HG03064 (cell line): Measurements from ENCODE around the gene BMP8B.
"Not testable (repeated sequence)": the region's sequence is repeated elsewhere in the genome, so short reads cannot be mapped to it uniquely, and the experiment has no call there.

Experiments used
- ATAC-seq: cut with Tn5 transposase; IDR thresholded peaks from one replicate; pipeline ENCODE4 v1.9.1; 2021; ENCODE audit warnings: low read depth; ENCODE audit not compliant: unreplicated experiment

The BMP8B gene

GRCh38 chr1:39816415-39817090, 27.9 kb upstream of the BMP8B start:
- peak; percentile 51 for ATAC-seq

DNA sequence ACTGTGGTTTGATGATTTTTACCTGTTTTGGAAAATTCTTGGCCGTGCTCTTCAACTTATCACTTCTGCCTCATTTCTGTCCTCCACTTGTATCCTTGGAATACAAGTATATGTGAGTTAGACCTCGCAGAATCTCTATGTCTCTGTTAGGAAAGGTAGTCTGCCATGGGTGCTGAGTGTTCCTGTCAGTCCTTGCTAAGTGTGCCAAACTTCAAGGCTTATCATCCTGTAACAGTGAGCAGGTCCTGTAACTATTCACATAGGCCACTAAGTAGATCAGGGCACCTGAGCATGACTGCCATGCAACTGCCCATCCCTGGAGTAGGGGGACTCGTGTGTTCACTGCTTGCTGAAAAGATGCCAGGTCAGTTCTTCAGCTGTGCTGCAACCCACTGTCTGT, 24.2 kb upstream of the BMP8B start:
- no peak for ATAC-seq

DNA sequence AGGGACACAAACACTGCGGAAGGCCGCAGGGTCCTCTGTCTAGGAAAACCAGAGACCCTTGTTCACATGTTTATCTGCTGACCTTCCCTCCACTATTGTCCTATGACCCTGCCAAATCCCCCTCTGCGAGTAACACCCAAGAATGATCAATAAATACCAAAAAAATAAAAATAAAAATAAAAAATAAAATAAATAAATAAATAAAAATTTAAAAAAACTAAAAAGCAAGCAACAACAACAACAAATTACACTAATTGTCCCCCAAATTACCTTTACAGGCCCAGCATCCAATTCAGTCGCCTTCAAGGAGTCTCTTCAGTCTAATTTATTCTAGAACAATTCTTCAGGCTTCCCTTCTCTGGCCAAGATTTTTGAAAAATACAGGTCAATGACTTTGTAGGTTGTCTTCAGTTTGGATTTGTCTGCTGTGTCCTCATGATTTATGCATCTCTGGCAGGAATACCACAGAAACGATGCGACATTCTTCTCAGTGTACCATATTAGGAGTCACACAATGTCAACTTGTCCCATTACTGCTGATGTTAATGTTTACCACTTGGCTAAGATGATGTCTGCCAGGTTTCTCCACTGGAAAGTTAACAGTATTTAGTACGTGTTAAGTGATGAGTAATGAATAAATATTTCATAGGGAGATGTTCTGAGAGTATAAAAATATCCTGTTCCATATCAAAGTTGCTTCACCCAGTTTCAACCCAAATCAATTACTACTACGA, 20.3 kb upstream of the BMP8B start:
- no peak for ATAC-seq

GRCh38 chr1:39805385-39805784, 16.7 kb upstream of the BMP8B start:
- ATAC-seq, result no peak

GRCh38 chr1:39802496-39803260, 14.0 kb upstream of the BMP8B start:
- ATAC-seq, result no peak

DNA sequence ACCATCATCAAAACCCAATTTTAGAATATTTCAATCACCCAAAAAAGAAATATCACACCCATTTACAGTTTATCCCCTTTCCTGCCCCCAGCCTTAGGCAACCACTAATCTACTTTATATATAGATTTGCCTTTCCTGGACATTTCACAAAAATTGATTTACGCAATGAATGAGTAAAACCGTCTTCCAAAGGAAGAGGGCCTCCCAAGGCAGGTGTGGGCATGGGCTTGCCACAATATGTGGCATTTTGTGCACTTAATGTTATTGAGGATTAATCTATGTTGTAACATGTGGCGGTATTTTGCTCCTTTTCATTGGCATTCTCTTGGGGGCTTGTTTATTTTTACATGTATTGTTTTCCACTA, 11.8 kb upstream of the BMP8B start:
- ATAC-seq, result no peak

GRCh38 chr1:39799770-39800470, 11.3 kb upstream of the BMP8B start:
- peak; percentile 41 for ATAC-seq

DNA sequence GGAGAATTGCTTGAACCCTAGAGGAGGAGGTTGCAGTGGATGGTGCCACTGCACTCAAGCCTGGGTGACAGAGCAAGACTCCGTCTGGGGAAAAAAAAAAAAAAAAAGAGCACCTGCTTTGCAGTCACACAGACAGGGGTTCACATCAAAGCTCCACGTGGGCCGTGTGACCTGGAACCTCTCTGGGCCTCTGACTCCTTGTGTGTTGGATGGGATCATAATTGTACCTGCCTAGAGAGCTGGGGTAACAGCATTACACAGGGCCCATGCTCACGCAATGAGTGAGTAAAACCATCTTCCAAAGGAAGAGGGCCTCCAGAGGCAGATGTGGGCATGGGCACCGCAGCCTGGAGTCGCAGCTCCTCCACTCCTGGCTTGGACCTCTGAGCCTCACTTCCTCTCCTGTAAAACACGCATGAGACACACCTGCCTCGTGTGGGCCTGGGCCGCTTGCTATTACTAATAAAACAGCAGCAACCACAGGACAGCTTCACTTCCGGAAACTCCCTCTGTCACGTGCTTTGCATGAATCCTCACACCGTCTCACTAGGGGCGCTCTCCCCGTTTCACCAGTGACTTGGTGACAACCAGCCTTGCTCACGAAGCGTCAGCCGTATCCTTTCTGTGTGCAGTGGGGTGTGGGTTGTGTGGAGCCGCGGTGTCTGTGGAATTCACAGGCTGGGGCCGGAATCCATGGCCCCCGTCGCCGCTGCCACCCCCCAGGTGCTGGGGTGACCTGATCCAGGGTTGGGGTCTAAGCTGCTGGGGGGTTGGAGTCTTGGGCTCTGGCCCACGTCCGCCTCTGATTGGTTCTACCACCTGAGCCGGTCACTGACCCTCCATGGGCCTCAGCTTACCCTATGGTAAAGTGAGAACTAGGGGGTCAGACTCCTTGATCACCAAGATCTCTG, 10.4 kb upstream of the BMP8B start:
- ATAC-seq, result peak; percentile 83

DNA sequence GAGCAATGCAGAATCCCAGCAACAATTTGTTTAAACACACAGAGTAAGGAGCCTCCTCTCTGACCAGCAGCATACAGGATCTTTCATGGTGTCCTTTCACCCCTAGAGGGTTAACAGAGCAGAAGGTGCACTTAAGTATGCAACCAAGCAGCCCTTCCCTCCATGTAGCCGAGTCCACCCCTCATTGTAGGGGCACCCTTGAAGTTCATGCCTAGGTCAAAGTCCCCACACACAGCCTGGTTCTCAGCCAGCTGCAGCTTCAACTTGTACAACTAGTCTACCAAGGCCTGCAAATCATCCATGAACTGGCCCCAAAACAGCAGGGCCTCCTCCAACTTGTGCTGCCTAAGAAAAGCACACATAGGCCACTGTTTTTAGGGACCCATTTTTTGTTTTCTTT, 7.0 kb upstream of the BMP8B start:
- no peak for ATAC-seq

- ATAC-seq, result no peak
Measured at GRCh38 chr1:39791838-39792237, 3.2 kb upstream of the BMP8B start.

- ATAC-seq, result no peak
Measured at GRCh38 chr1:39789571-39790110, 976 bp upstream of the BMP8B start.

- no peak for ATAC-seq
Measured at GRCh38 chr1:39788426-39788757, 273 bp downstream of the BMP8B start.

- ATAC-seq, result not testable (repeated sequence)
Measured at GRCh38 chr1:39787964-39788363, 701 bp downstream of the BMP8B start.

DNA sequence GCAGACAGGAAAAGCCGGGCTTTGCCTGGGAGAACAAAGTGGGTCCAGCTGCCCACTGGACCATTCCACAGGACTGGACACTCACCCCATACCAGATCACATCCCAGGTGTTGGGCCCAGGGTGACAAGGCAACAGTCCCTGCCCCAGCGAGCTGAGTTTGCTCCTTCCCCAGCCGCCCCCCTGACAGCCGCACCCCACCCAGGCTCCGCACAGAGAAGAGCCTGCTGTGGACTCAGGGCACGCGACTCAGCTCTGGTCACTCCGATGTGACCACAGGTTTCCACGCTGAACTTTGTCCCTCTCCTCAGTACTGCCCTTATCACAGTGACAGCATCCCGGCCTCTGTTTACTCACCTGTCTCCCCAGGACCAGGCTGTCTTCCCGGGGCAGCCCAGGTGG, 1.2 kb downstream of the BMP8B start:
- no peak for ATAC-seq

GRCh38 chr1:39787108-39787375, 1.6 kb downstream of the BMP8B start:
- not testable (repeated sequence) for ATAC-seq

DNA sequence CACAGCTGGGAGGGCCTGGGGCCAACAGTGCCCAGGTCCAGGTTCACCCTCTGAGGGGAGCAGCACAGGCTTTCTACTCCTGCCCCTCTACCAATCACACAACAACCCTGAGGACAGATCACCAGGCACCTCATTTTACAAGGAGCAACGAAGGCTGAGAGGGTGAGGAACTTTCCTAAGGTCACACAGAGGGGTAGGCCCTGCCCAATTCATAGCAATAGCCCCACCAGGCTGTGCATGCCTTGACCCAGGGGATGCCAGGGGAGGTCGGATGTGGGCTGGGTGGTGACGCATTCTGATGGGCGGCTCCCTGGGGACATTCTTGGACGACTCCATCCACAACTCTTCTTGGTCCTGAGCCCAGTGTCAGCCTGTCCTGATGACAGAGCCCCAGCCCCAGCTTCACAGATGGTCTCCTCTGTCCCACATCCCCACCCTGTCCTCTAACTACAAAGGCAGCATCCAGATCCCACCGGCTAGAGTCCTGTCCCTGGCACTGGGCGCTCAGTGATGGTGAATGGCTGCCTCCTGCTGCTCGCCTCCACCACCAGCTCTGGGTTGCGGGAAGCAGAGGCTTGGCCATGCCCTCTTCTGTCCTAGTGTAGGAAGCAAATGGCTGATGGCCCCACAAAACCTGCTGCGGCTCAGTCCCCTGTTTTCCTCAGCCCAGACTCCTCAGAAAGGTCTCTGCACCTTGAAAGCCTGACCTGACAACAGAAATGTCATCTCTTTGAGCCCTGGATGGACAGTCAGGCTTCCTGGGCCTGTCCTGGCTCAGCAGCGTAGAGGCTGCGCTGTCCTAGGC, 2.2 kb downstream of the BMP8B start:
- ATAC-seq, result not testable (repeated sequence)

GRCh38 chr1:39782685-39783084, 6.0 kb downstream of the BMP8B start:
- not testable (repeated sequence) for ATAC-seq

DNA sequence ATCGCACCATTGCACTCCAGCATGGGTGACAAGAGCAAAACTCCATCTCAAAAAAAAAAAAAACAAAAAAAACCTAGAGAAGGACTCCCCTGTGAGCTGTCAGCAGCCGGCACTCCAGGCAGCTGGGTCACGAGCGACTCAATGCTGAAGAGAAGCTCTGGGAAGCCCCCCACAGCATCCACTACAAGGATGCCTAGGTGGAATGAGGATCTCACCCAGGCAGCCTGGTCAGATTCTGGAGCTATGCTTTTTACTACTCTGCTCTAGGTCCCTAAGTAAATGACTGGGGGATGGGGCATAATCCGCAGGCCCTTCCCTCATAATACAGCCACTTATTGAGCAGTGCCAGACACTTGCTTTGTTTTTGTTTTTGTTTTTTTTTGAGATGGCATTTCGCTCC, 6.6 kb downstream of the BMP8B start:
- no peak for ATAC-seq

DNA sequence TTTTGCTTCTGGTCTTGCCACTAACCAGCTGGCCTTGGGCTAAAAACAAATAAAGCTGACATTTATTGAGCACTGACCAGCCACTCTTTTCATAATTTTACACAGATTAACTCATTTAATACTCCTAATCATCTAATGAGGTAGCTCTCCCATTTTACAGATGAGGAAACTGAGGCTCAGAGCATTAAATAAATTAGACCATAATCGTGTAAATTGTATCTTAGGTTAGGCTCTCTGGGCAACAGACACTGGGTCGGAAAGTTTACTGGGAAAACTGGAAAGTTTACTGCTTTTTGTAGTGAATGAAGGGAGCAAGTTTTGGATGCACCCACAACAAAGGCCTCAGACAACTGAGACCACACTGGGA, 7.3 kb downstream of the BMP8B start:
- ATAC-seq, result no peak
